IMR-90 (cell line): Measurements from ENCODE around the gene VPS13C.

Experiments used
- POLR2A ChIP-seq: IDR thresholded peaks from 2 replicates; pipeline ENCODE4 v1.6.1; 2012; ENCODE audit warnings: mild to moderate bottlenecking, low read depth, low read length
- TF ChIP-seq, protein P1 (sequence below): conservative IDR thresholded peaks from 2 replicates; pipeline ENCODE4 v1.5.1; 2012; ENCODE audit warnings: mild to moderate bottlenecking, low read depth, low read length, improper control_type of control experiment

DNA sequence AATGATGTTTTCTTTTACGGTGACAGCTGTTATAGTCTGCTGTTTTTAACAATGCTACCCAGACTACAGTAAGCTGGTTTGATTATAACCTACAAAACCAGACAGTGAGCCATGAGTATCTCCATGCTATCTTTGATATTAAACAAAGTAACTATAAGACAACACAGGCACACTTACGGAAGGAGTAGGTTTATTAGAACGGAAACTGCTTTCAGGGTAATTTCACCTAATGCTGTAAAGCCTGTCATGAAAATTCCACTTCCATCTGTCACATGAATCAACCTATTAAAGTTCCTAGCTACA lies 33.0 kb downstream of the VPS13C start:
- TF ChIP-seq, protein P1, sequence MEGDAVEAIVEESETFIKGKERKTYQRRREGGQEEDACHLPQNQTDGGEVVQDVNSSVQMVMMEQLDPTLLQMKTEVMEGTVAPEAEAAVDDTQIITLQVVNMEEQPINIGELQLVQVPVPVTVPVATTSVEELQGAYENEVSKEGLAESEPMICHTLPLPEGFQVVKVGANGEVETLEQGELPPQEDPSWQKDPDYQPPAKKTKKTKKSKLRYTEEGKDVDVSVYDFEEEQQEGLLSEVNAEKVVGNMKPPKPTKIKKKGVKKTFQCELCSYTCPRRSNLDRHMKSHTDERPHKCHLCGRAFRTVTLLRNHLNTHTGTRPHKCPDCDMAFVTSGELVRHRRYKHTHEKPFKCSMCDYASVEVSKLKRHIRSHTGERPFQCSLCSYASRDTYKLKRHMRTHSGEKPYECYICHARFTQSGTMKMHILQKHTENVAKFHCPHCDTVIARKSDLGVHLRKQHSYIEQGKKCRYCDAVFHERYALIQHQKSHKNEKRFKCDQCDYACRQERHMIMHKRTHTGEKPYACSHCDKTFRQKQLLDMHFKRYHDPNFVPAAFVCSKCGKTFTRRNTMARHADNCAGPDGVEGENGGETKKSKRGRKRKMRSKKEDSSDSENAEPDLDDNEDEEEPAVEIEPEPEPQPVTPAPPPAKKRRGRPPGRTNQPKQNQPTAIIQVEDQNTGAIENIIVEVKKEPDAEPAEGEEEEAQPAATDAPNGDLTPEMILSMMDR: no peak
- TF ChIP-seq POLR2A: no peak
